Limb (tissue), 2 donors: ENCODE data around the gene ASCL5.
A peak's percentile ranks its signal among the peaks of the same experiment; 100 is the strongest.

Experiments used
- DNase-seq, 2 donors: peaks; one replicate each; pipeline ENCODE4 v3.0.0-alpha.2; 2016; ENCODE audit errors: extremely low spot score in 2 of 2

ASCL5 gene

GRCh38 chr1:201153474-201154388 lies 26.7 kb upstream of the ASCL5 start:
- peak in 1 of 2 donors; percentile 50 for DNase-seq

- peak; percentile 18 for DNase-seq
Observed at GRCh38 chr1:201149400-201149799, 22.4 kb upstream of the ASCL5 start.

GRCh38 chr1:201147396-201148015 lies 20.5 kb upstream of the ASCL5 start:
- DNase-seq: peak in 1 of 2 donors; percentile 4

GRCh38 chr1:201146626-201147390 lies 19.8 kb upstream of the ASCL5 start:
- DNase-seq: no peak

GRCh38 chr1:201145816-201146215 lies 18.8 kb upstream of the ASCL5 start:
- no peak for DNase-seq

- DNase-seq: no peak
Observed at GRCh38 chr1:201145132-201145531, 18.1 kb upstream of the ASCL5 start.

GRCh38 chr1:201144701-201145100 lies 17.7 kb upstream of the ASCL5 start:
- no peak for DNase-seq

- DNase-seq: no peak
Observed at GRCh38 chr1:201143726-201144635, 17.0 kb upstream of the ASCL5 start.

GRCh38 chr1:201142849-201143725 lies 16.1 kb upstream of the ASCL5 start:
- DNase-seq: no peak

GRCh38 chr1:201142011-201142848 lies 15.2 kb upstream of the ASCL5 start:
- no peak for DNase-seq

- no peak for DNase-seq
Observed at GRCh38 chr1:201141418-201141817, 14.4 kb upstream of the ASCL5 start.

GRCh38 chr1:201140941-201141260 lies 13.9 kb upstream of the ASCL5 start:
- DNase-seq: no peak

- DNase-seq: no peak
Observed at GRCh38 chr1:201140235-201140940, 13.4 kb upstream of the ASCL5 start.

- no peak for DNase-seq
Observed at GRCh38 chr1:201139756-201140155, 12.8 kb upstream of the ASCL5 start.

GRCh38 chr1:201139306-201139705 lies 12.3 kb upstream of the ASCL5 start:
- DNase-seq: no peak

- no peak for DNase-seq
Observed at GRCh38 chr1:201138311-201138840, 11.4 kb upstream of the ASCL5 start.

GRCh38 chr1:201137579-201138310 lies 10.8 kb upstream of the ASCL5 start:
- no peak for DNase-seq

GRCh38 chr1:201137024-201137392 lies 10.0 kb upstream of the ASCL5 start:
- no peak for DNase-seq
